Hematopoietic multipotent progenitor cell treated with erythropoietin and hydrocortisone succinate and interleukin-3 and kit ligand, for 15 days (in vitro differentiated cells): ENCODE measurements around the gene CELF4.

ENCODE experiments used
- DNase-seq: peaks from one replicate; pipeline ENCODE4 v3.0.0-alpha.2; 2015; ENCODE audit warnings: low spot score

CELF4 gene

GRCh38 chr18:37409878-37410277, 155.7 kb downstream of the CELF4 start:
- DNase-seq = no peak

- no peak for DNase-seq
These were observed 156.8 kb downstream of the CELF4 start for GRCh38 chr18:37408676-37409265.

- DNase-seq = no peak
These were observed 158.0 kb downstream of the CELF4 start for GRCh38 chr18:37407571-37407970.

- DNase-seq = no peak
These were observed 159.8 kb downstream of the CELF4 start for GRCh38 chr18:37405772-37406171.

GRCh38 chr18:37405229-37405628, 160.4 kb downstream of the CELF4 start:
- DNase-seq = no peak

GRCh38 chr18:37403788-37404187, 161.8 kb downstream of the CELF4 start:
- no peak for DNase-seq

GRCh38 chr18:37403100-37403781, 162.4 kb downstream of the CELF4 start:
- DNase-seq = no peak

- no peak for DNase-seq
These were observed 162.9 kb downstream of the CELF4 start for GRCh38 chr18:37402735-37403099.

GRCh38 chr18:37400802-37401201, 164.8 kb downstream of the CELF4 start:
- DNase-seq = no peak

GRCh38 chr18:37398248-37398920, 167.2 kb downstream of the CELF4 start:
- no peak for DNase-seq

- no peak for DNase-seq
These were observed 167.8 kb downstream of the CELF4 start for GRCh38 chr18:37397814-37398213.

GRCh38 chr18:37396971-37397720, 168.5 kb downstream of the CELF4 start:
- no peak for DNase-seq

GRCh38 chr18:37395631-37396030, 170.0 kb downstream of the CELF4 start:
- DNase-seq = no peak

GRCh38 chr18:37395138-37395537, 170.5 kb downstream of the CELF4 start:
- no peak for DNase-seq

- DNase-seq = no peak
These were observed 171.0 kb downstream of the CELF4 start for GRCh38 chr18:37394610-37394965.

- DNase-seq = no peak
These were observed 171.5 kb downstream of the CELF4 start for GRCh38 chr18:37393945-37394609.

GRCh38 chr18:37393221-37393827, 172.3 kb downstream of the CELF4 start:
- no peak for DNase-seq

- no peak for DNase-seq
These were observed 172.9 kb downstream of the CELF4 start for GRCh38 chr18:37392648-37393047.

- no peak for DNase-seq
These were observed 173.7 kb downstream of the CELF4 start for GRCh38 chr18:37391698-37392548.

- DNase-seq = no peak
These were observed 174.4 kb downstream of the CELF4 start for GRCh38 chr18:37391156-37391555.

GRCh38 chr18:37390687-37391086, 174.9 kb downstream of the CELF4 start:
- no peak for DNase-seq
